Renal cortex interstitium (tissue), 11 donors: ENCODE results near the gene PRXL2B. TPM values are rescaled to one million over a fixed set of nuclear protein-coding genes. Genes with fewer than 3 reads are reported as not detected.
"Not testable (repeated sequence)": the region's sequence is repeated elsewhere in the genome, so short reads cannot be mapped to it uniquely, and the experiment has no call there.

ENCODE experiments used
- DNase-seq, 11 donors: peaks; one replicate each; pipeline ENCODE4 v3.0.0-alpha.2; 2013; ENCODE audit warnings: low read depth in 9 of 11, low spot score in 4 of 11; ENCODE audit errors: extremely low read depth in 1 of 11
- polyA plus RNA-seq, 3 donors: library from polyadenylated mRNA; unstranded; fragments of 120-200 nt; gene quantifications; one replicate each; pipeline ENCODE4 v1.2.1, GENCODE V29; 2013; ENCODE audit not compliant: insufficient read length in 3 of 3

Gene PRXL2B
- polyA plus RNA-seq, 3 donors: 36.1 to 45.8 (median 43.5) TPM

- no peak for DNase-seq
Measured at GRCh38 chr1:2559509-2560298, 26.9 kb upstream of the PRXL2B start.

GRCh38 chr1:2560299-2561073 lies 26.1 kb upstream of the PRXL2B start:
- no peak for DNase-seq

- DNase-seq: no peak
Measured at GRCh38 chr1:2561446-2561845, 25.1 kb upstream of the PRXL2B start.

GRCh38 chr1:2561898-2562895 lies 24.4 kb upstream of the PRXL2B start:
- no peak for DNase-seq

- no peak for DNase-seq
Measured at GRCh38 chr1:2563205-2563604, 23.4 kb upstream of the PRXL2B start.

- DNase-seq: no peak
Measured at GRCh38 chr1:2564006-2564814, 22.4 kb upstream of the PRXL2B start.

- no peak for DNase-seq
Measured at GRCh38 chr1:2564815-2565374, 21.7 kb upstream of the PRXL2B start.

GRCh38 chr1:2566101-2567045 lies 20.2 kb upstream of the PRXL2B start:
- no peak for DNase-seq

- no peak for DNase-seq
Measured at GRCh38 chr1:2567083-2567679, 19.4 kb upstream of the PRXL2B start.

- not testable (repeated sequence) for DNase-seq
Measured at GRCh38 chr1:2568187-2568816, 18.3 kb upstream of the PRXL2B start.

- no peak for DNase-seq
Measured at GRCh38 chr1:2569060-2569459, 17.5 kb upstream of the PRXL2B start.

- DNase-seq: not testable (repeated sequence)
Measured at GRCh38 chr1:2569703-2570102, 16.9 kb upstream of the PRXL2B start.

GRCh38 chr1:2570332-2570731 lies 16.2 kb upstream of the PRXL2B start:
- DNase-seq: no peak

GRCh38 chr1:2571348-2571747 lies 15.2 kb upstream of the PRXL2B start:
- no peak for DNase-seq

- no peak for DNase-seq
Measured at GRCh38 chr1:2573250-2573920, 13.2 kb upstream of the PRXL2B start.

- no peak for DNase-seq
Measured at GRCh38 chr1:2574350-2574749, 12.2 kb upstream of the PRXL2B start.
